OCI-LY3 (cell line): ENCODE measurements around the gene FAP.

Source experiments
- EZH2phosphoT487 ChIP-seq: fragments of 200-600 bp; shearing (Covaris generic); IDR thresholded peaks from 2 replicates; pipeline ENCODE4 v1.6.1; 2018; ENCODE audit warnings: antibody characterized with exemption, mixed run types, low read depth
- TF ChIP-seq, protein P1 (sequence below): fragments of 200-600, 300-600 bp; sonication (generic); IDR thresholded peaks from 2 replicates; pipeline ENCODE4 v1.5.1; 2014; ENCODE audit warnings: antibody characterized with exemption, low read length, low read depth

DNA sequence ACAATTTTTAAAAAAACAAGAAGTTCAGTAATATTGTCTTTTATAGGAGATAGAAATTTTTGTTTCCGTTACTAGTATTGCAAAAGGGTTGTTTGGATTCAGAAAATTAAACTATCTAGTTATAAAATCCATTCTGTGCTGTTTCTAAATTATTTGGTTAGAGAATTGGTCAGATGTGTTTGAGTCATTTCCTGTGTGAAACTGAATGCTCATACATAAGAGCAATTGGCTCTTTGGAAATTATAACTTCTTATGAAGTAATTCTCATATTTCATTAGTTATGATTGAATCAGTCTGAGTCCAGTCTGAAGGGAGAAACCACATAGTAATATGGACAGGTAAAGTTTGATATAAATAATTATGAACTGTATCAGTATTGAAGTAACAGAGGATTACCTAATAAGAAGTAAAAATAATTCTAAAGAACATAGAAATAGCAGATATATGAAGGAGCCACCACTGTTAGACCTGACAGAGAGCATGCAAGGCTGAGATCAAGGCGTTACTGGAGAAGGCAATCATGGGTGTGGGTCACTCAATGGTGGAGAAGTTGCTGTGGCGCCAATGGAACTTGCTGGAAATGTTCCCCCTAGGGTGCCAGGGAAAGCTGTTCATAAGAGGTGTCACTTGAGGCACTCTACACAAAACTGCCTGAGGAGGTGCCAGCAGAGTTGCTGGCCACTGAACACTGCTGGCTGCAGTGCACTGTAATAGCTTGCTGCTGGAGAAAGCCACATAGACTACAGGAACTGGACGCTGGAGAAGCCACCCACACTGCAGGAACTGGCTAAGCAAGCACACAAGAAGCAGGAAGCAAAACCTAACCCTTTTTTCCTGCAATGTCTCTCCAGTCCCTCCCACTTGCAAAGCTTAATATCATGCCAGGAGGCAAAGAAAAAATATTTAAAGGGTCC lies 18.0 kb upstream of the FAP start:
- no peak for TF ChIP-seq EZH2phosphoT487
- TF ChIP-seq, protein P1, sequence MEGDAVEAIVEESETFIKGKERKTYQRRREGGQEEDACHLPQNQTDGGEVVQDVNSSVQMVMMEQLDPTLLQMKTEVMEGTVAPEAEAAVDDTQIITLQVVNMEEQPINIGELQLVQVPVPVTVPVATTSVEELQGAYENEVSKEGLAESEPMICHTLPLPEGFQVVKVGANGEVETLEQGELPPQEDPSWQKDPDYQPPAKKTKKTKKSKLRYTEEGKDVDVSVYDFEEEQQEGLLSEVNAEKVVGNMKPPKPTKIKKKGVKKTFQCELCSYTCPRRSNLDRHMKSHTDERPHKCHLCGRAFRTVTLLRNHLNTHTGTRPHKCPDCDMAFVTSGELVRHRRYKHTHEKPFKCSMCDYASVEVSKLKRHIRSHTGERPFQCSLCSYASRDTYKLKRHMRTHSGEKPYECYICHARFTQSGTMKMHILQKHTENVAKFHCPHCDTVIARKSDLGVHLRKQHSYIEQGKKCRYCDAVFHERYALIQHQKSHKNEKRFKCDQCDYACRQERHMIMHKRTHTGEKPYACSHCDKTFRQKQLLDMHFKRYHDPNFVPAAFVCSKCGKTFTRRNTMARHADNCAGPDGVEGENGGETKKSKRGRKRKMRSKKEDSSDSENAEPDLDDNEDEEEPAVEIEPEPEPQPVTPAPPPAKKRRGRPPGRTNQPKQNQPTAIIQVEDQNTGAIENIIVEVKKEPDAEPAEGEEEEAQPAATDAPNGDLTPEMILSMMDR: no peak
